Keratinocyte (primary cell): ENCODE measurements around the gene AKAP13.

Experiments
- EZH2 ChIP-seq: IDR thresholded peaks from one replicate; pipeline ENCODE4 v1.6.1; 2012; ENCODE audit warnings: inconsistent platforms, mild to moderate bottlenecking, low read length, moderate library complexity
- TF ChIP-seq, protein P1 (sequence below), 3 experiments: IDR thresholded peaks in 1 of 3; conservative IDR thresholded peaks in 1 of 3; optimal IDR thresholded peaks in 1 of 3; 2 replicates in 2 of 3; 3 replicates in 1 of 3; pipeline versions ENCODE3 to v1.5.1; 2011; ENCODE audit warnings: low read length in 3 of 3, mild to moderate bottlenecking in 3 of 3, moderate library complexity in 2 of 3, control low read depth in 1 of 3, inconsistent platforms in 1 of 3; ENCODE audit not compliant: insufficient read depth in 2 of 3; ENCODE audit errors: extremely low read depth in 1 of 3

DNA sequence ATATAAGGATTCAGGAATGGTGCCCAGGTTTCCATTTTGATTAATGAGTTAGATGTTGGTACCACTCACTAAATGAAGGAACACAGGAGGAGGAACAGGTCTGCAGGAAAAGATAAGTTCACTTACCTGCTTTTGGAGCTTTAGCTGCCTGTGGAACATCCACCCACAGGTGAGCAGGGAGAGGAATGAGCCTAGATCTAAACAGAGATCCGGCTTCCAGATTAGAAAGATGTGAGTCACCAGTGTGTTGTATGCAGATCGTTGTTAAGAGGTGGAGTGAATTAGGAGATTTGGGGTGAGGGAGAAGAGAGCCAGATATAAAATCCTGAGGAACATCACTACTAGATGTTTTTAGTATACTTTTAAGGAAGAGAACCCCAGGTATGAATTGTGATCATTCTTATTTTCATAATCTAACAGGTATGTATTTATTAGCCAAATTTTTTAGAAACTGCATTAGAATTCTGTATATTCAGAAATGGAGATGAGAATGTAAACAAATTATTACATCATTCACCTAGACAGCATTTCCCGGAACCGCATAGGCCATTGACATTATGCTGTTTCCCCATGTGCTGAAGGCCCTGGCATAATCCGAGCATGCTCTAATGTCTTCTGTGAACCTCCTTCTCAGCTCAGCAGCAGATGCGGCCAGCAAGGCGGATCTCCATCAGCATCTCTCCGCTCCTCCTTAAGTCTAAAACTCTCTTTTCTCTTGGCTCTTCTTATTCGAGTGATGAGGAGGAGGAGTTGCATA lies 296.1 kb downstream of the AKAP13 start:
- TF ChIP-seq, protein P1, sequence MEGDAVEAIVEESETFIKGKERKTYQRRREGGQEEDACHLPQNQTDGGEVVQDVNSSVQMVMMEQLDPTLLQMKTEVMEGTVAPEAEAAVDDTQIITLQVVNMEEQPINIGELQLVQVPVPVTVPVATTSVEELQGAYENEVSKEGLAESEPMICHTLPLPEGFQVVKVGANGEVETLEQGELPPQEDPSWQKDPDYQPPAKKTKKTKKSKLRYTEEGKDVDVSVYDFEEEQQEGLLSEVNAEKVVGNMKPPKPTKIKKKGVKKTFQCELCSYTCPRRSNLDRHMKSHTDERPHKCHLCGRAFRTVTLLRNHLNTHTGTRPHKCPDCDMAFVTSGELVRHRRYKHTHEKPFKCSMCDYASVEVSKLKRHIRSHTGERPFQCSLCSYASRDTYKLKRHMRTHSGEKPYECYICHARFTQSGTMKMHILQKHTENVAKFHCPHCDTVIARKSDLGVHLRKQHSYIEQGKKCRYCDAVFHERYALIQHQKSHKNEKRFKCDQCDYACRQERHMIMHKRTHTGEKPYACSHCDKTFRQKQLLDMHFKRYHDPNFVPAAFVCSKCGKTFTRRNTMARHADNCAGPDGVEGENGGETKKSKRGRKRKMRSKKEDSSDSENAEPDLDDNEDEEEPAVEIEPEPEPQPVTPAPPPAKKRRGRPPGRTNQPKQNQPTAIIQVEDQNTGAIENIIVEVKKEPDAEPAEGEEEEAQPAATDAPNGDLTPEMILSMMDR (optimal IDR thresholded peaks at IDR 0.05 in 1 of 3, IDR thresholded peaks at IDR 0.05 in 1 of 3, conservative IDR thresholded peaks at IDR 0.05 in 1 of 3; ENCODE audit: extremely low read depth in 1 of 3, insufficient read depth in 2 of 3, low read length in 3 of 3) = no peak
- no peak for TF ChIP-seq EZH2
